ENCODE results near the gene CAPG.

The CAPG gene

DNA sequence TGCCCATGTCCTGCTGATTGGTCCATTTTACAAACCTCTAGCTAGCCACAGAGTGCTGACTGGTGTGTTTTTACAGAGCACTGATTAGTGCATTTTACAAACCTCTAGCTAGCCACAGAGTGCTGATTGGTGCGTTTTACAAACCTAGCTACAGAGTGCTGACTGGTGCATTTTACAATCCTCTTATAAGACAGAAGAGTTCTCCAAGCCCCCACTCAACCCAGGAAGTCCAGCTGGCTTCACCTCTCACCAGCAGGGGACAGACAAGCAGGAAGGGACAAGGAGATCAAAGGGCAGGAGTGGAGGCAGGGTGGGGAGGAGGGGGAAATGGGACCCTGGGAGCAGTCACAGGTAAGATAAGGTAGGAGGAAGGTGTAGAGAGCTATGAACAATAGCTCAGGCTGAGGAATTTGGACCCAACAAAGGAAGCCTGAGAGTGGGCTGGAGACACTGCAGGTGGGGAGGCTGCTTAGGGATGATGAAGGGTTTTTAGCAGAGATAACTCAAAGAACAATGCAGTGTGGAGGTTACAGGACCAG, 45.5 kb upstream of the CAPG start:
- Histone ChIP-seq H3K36me3 (no peaks in the 10 kb centered on the region), H3K4me1 (no peaks in the 10 kb centered on the region), H3K27ac (no peak overlapping the region), H3K9me3 (no peaks in the 10 kb centered on the region), H3K27me3 (no peaks in the 10 kb centered on the region), H3K4me3 (no peak overlapping the region)
- DNase-seq = no peak
- TF ChIP-seq, protein P1, sequence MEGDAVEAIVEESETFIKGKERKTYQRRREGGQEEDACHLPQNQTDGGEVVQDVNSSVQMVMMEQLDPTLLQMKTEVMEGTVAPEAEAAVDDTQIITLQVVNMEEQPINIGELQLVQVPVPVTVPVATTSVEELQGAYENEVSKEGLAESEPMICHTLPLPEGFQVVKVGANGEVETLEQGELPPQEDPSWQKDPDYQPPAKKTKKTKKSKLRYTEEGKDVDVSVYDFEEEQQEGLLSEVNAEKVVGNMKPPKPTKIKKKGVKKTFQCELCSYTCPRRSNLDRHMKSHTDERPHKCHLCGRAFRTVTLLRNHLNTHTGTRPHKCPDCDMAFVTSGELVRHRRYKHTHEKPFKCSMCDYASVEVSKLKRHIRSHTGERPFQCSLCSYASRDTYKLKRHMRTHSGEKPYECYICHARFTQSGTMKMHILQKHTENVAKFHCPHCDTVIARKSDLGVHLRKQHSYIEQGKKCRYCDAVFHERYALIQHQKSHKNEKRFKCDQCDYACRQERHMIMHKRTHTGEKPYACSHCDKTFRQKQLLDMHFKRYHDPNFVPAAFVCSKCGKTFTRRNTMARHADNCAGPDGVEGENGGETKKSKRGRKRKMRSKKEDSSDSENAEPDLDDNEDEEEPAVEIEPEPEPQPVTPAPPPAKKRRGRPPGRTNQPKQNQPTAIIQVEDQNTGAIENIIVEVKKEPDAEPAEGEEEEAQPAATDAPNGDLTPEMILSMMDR (IDR thresholded peaks at IDR 0.05) = no peak
- intact Hi-C loops (cut with DNase I; ENCODE audit: low total_unique reads) = no loop called here

DNA sequence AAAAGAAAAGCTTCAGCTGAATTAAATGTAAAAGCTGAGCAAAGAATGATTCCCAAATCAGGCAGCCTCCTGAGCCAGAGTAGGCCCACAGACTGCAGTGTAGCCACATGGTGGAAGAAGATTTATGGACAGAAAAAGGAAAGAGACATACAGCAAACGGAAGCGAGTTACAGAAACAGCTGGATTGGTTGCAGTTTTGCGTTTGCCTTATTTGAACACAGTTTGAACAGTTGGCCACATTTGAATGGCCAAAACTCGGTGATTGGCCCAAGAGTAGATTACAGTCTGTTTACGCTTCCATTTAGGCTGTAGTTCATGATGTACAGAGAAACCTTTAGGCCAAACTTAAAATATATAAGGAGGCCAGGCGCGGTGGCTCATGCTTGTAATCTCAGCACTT, 43.4 kb upstream of the CAPG start:
- no peak for DNase-seq
- H3K36me3 ChIP-seq = no peaks in the 10 kb centered on the region
- H3K27me3 ChIP-seq = no peaks in the 10 kb centered on the region
- TF ChIP-seq, protein P1 (IDR thresholded peaks at IDR 0.05) = no peak
- no peak overlapping the region for H3K4me3 ChIP-seq
- intact Hi-C loops (cut with DNase I; ENCODE audit: low total_unique reads) = no loop called here
- no peaks in the 10 kb centered on the region for H3K4me1 ChIP-seq
- H3K27ac ChIP-seq = no peak overlapping the region
- no peaks in the 10 kb centered on the region for H3K9me3 ChIP-seq

DNA sequence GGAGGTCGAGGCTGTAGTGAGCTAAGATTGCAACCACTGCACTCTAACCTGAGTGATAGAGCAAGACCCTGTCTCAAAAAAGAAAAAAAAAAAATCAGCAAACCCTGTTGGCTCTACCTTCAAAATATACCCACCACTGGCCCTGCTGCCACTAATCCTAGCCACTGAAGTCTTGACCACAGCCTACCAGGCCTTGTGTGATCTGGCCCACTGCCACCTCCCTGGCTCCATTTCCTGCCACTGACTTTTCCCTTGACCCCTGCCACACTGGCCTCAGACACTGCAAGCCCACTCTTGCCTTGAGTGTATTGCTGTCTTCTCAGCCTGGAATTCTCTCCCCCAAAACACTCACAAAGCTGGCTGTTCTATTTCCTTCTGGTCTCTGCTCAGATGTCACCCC, 42.1 kb upstream of the CAPG start:
- no peak overlapping the region for H3K4me3 ChIP-seq
- H3K27me3 ChIP-seq = no peaks in the 10 kb centered on the region
- no peaks in the 10 kb centered on the region for H3K36me3 ChIP-seq
- TF ChIP-seq, protein P1 (IDR thresholded peaks at IDR 0.05) = no peak
- intact Hi-C loops (cut with DNase I; ENCODE audit: low total_unique reads) = no loop called here
- no peak overlapping the region for H3K27ac ChIP-seq
- DNase-seq = no peak
- H3K4me1 ChIP-seq = no peaks in the 10 kb centered on the region
- H3K9me3 ChIP-seq = no peaks in the 10 kb centered on the region

DNA sequence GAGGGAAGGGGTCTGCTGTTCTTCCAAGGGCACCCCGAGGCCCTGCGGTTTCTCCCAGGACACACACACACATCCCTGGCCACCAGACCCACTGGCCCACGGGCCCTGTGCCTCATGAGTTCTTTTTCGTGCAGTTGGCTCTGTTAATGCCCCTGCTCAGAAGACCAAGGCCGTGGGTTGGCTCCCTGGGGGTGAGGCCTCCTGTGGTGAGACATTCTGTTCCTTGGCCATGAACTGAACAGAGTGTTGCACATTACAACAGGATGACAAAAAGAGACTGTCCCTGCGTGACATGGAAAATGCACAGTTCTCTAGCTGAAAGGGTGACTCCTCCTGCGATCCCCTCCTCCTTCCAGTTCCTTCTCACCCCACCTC, 39.0 kb upstream of the CAPG start:
- intact Hi-C loops (cut with DNase I; ENCODE audit: low total_unique reads) = no loop called here
- Histone ChIP-seq H3K4me1 (peaks cover 0 to 14% (median 8%) of the 10 kb centered on the region in 4 donors), H3K36me3 (no peaks in the 10 kb centered on the region), H3K27ac (no peak overlapping the region), H3K4me3 (no peak overlapping the region), H3K27me3 (no peaks in the 10 kb centered on the region), H3K9me3 (no peaks in the 10 kb centered on the region)
- TF ChIP-seq, protein P1 (IDR thresholded peaks at IDR 0.05) = no peak
- DNase-seq = no peak

DNA sequence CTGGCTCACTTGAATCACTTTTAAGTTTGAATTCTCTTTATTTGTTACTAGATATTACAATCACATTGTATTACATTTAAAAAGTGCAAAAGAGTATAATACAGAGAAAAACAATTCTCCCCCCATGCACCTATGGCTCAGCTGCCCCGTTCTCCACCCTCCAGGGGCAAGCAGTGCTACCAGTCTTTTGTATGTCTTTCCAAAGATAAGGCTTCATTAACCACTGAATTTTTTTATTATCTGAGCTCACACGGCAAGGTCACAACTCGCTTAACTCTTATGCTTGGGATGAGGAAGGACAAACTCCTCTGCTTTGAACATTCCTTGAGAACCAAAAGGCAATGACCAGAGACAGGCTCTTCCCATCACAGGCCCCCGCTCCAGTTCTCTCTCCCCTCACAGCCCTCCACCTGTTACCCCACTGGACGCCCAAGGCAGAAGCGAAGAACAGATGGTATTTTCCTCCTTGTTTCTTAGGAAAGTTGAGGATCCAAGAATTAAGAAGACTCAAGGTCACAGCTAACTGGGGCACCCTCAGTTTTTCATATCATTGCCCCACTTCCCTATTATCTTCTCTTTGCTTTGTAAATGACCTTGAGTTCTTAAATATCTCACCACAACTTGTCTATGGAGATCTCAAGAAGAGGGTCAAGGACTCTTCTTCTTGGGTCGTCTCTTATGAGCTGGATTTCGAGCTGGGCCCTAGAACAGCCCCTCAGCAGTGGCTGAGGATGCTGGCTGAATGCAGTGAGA, 38.5 kb upstream of the CAPG start:
- TF ChIP-seq, protein P1 (IDR thresholded peaks at IDR 0.05) = no peak
- intact Hi-C loops (cut with DNase I; ENCODE audit: low total_unique reads) = no loop called here
- Histone ChIP-seq H3K9me3 (no peaks in the 10 kb centered on the region), H3K27ac (no peak overlapping the region), H3K36me3 (no peaks in the 10 kb centered on the region), H3K4me1 (peaks cover 0 to 14% (median 8%) of the 10 kb centered on the region in 4 donors), H3K27me3 (no peaks in the 10 kb centered on the region), H3K4me3 (no peak overlapping the region)
- DNase-seq = no peak
